ENCODE data around the gene BCO1. TPM values are rescaled to one million over a fixed set of nuclear protein-coding genes. Genes with fewer than 3 reads are reported as not detected.

The BCO1 gene
- total and polyA plus RNA-seq, 2 of the 4 experiments (the other 2 are of a cell fraction), result not detected

GRCh38 chr16:81279392-81279791, 40.9 kb downstream of the BCO1 start:
- H2AFZ ChIP-seq (replicated peaks; ENCODE audit: low read length, poor library complexity), result no peak overlapping the region
- no peaks in the 10 kb centered on the region for H3K4me1 ChIP-seq (ENCODE audit: control insufficient read depth, insufficient read depth, low read length)
- no peak overlapping the region for H3K18ac ChIP-seq (ENCODE audit: low read depth, low read length)
- H2BK15ac ChIP-seq (ENCODE audit: low read depth, low read length), result no peak overlapping the region
- DNase-seq, result peak; percentile 68
- no peak overlapping the region for H2AK9ac ChIP-seq (replicated peaks; ENCODE audit: low read depth, low read length, poor library complexity)
- CTCF ChIA-PET, result no interaction called here
- H3K23ac ChIP-seq (ENCODE audit: low read depth, low read length), result no peak overlapping the region
- H3K14ac ChIP-seq (replicated peaks; ENCODE audit: low read depth, low read length), result no peak overlapping the region
- no peak overlapping the region for H2BK5ac ChIP-seq (ENCODE audit: low read depth, low read length, poor library complexity, severe bottlenecking)
- H3K27me3 ChIP-seq (ENCODE audit: control insufficient read depth, insufficient read depth, low read length), result no peaks in the 10 kb centered on the region; the same call in 1 of the 2 replicates
- H3K9me1 ChIP-seq (ENCODE audit: insufficient read depth, low read length), result no peaks in the 10 kb centered on the region
- intact Hi-C loops (cut with micrococcal nuclease), result no loop called here
- H4K5ac ChIP-seq (ENCODE audit: low read depth, low read length), result no peak overlapping the region
- no peak overlapping the region for H3K4me2 ChIP-seq (ENCODE audit: low read depth, low read length)
- POLR2A ChIA-PET (ENCODE audit: unreplicated experiment), result no interaction called here
- dilution Hi-C loops (cut with HindIII; ENCODE audit: low sequenced_read_pairs, unreplicated experiment), result no loop called here
- no peak; the same call in 1 of the 2 replicates for ATAC-seq (ENCODE audit: low read depth)
- H3K36me3 ChIP-seq (ENCODE audit: control insufficient read depth, insufficient read depth, low read length), result no peaks in the 10 kb centered on the region
- no peak overlapping the region for H3K9ac ChIP-seq (ENCODE audit: low read depth, low read length)
- no peaks in the 10 kb centered on the region for H3K9me3 ChIP-seq (ENCODE audit: control insufficient read depth, insufficient read depth, low read length)
- no peak overlapping the region for H3K4ac ChIP-seq (ENCODE audit: low read depth, low read length)
- WGBS, 2 experiments (ENCODE audit: extremely low coverage in 2 of 2, insufficient read length in 1 of 2), result no CpG with 5 or more reads among the region's 4 CpGs
- TF ChIP-seq RFX5 (IDR thresholded peaks at IDR 0.05; ENCODE audit: low read depth, low read length) (no peak), CTCF (conservative IDR thresholded peaks at IDR 0.05; ENCODE audit: low read depth, low read length) (no peak), RAD21 (IDR thresholded peaks at IDR 0.05; ENCODE audit: low read length) (no peak), ELK1 (IDR thresholded peaks at IDR 0.05; ENCODE audit: borderline replicate concordance, low read depth, low read length) (no peak), CEBPB (IDR thresholded peaks at IDR 0.05; ENCODE audit: low read depth, low read length) (no peak), SMC3 (IDR thresholded peaks at IDR 0.05; ENCODE audit: low read depth, low read length) (no peak), CHD1 (IDR thresholded peaks at IDR 0.05; ENCODE audit: low read depth, low read length) (no peak), NFE2L2 (IDR thresholded peaks at IDR 0.05; ENCODE audit: low read depth, low read length) (no peak), RCOR1 (IDR thresholded peaks at IDR 0.05; ENCODE audit: insufficient replicate concordance, low read length) (no peak), MAFK (IDR thresholded peaks at IDR 0.05; ENCODE audit: low read depth, low read length) (no peak), MAZ (IDR thresholded peaks at IDR 0.05; ENCODE audit: borderline replicate concordance, low read depth, low read length) (no peak), MXI1 (IDR thresholded peaks at IDR 0.05; ENCODE audit: borderline replicate concordance, low read depth, low read length) (no peak), USF2 (IDR thresholded peaks at IDR 0.05; ENCODE audit: low read depth, low read length) (no peak), BHLHE40 (IDR thresholded peaks at IDR 0.05; ENCODE audit: low read depth, low read length) (no peak), FOS (IDR thresholded peaks at IDR 0.05; ENCODE audit: low read depth, low read length) (no peak), POLR2A (IDR thresholded peaks at IDR 0.05; ENCODE audit: low read depth, low read length) (no peak)
- in situ Hi-C loops (cut with MboI; ENCODE audit: low sequenced_read_pairs), result no loop called here
- no peak overlapping the region for H2AK5ac ChIP-seq (ENCODE audit: low read depth, low read length)
- no peak overlapping the region for H3K27ac ChIP-seq (ENCODE audit: insufficient read depth, low read length)
- H4K20me1 ChIP-seq (ENCODE audit: insufficient read depth, low read length), result no peaks in the 10 kb centered on the region
- no peak overlapping the region for H4K91ac ChIP-seq (ENCODE audit: insufficient read depth, low read depth, low read length)
- H2BK20ac ChIP-seq (ENCODE audit: low read depth, low read length), result no peak overlapping the region
- H3K79me1 ChIP-seq (ENCODE audit: low read depth in 1 of 2, low read length in 2 of 2), result no peaks in the 10 kb centered on the region
- no TSS peak for BruUV-seq (replicated peaks)
- H3K56ac ChIP-seq (ENCODE audit: extremely low read depth, insufficient read depth, low read length), result no peak overlapping the region
- no peak overlapping the region for H3K4me3 ChIP-seq (ENCODE audit: insufficient read depth, low read depth, low read length)
- H4K8ac ChIP-seq (ENCODE audit: low read depth in 2 of 2, low read length in 2 of 2), result no peak overlapping the region
- no peak overlapping the region for H2BK120ac ChIP-seq (ENCODE audit: low read depth, low read length)

Data from IMR-90 (cell line).